HepG2 (cell line): ENCODE measurements around the gene PLEKHG5. TPM values are rescaled to one million over a fixed set of nuclear protein-coding genes. Genes with fewer than 3 reads are reported as not detected.

Experiments
- ATAC-seq: fragments of 200-7000 bp; cut with Tn5 transposase; 3 replicates; pipeline ENCODE4 v1.9.1; 2020; ENCODE audit warnings: mild to moderate bottlenecking, moderate library complexity
- BruUV-seq: library from RNA; stranded (reverse); fragments of 400-500 nt; replicated peaks from 2 replicates; lab custom pipeline; 2021; lab: Mats Ljungman, UMichigan
- CTCF ChIA-PET: fragments of 300-600 bp; formaldehyde crosslinking; extraction: SDS; loops from one replicate; lab custom pipeline; 2021; ENCODE audit warnings: low total read pairs, inconsistent platforms, low intra/inter-chr PET ratio; lab: Yijun Ruan, JAX
- POLR2A ChIA-PET: fragments of 350-600 bp; sonication (Branson Sonifier 250); formaldehyde crosslinking; loops from one replicate; lab custom pipeline; 2020; ENCODE audit warnings: antibody characterized with exemption, inconsistent platforms; lab: Yijun Ruan, JAX
- DNase-seq: peaks from one replicate; pipeline ENCODE4 v3.0.0-alpha.2; 2015; ENCODE audit warnings: low spot score
- FAIRE-seq: peaks from 3 replicates; lab custom pipeline; 2011; peaks lifted over from hg19 to GRCh38; lab: Jason Lieb, UNC
- H2AFZ ChIP-seq: one replicate; pipeline ENCODE4 v1.6.1; 2011; ENCODE audit warnings: low read length, inconsistent platforms
- H3K27ac ChIP-seq: fragments of 300-600 bp; 3 replicates; pipeline ENCODE4 v1.8.0; 2011; ENCODE audit warnings: mixed run types, mild to moderate bottlenecking, mixed read lengths, low read length, inconsistent platforms; ENCODE audit not compliant: insufficient read depth; ENCODE audit errors: extremely low read length
- H3K27me3 ChIP-seq, 2 experiments: fragments of 200-600 bp in 1 of 2; 2 replicates in 1 of 2; 3 replicates in 1 of 2; pipeline versions ENCODE4 v1.6.0 to v1.8.0; 2011; ENCODE audit warnings: low read length in 2 of 2, mild to moderate bottlenecking in 2 of 2, moderate library complexity in 2 of 2, inconsistent platforms in 1 of 2; ENCODE audit not compliant: insufficient read depth in 2 of 2, control insufficient read depth in 1 of 2
- H3K36me3 ChIP-seq, 2 experiments: fragments of 200-600 bp in 1 of 2; replicated peaks in 1 of 2; 2 replicates in 1 of 2; 3 replicates in 1 of 2; pipeline versions ENCODE4 v1.5.1 to v1.8.0; 2011; ENCODE audit warnings: low read length in 2 of 2, inconsistent platforms in 1 of 2; ENCODE audit not compliant: insufficient read depth in 2 of 2, control insufficient read depth in 1 of 2
- H3K4me1 ChIP-seq: 2 replicates; pipeline ENCODE4 v1.5.1; 2012; ENCODE audit warnings: low read length, inconsistent platforms; ENCODE audit not compliant: insufficient read depth
- H3K4me2 ChIP-seq: 2 replicates; pipeline ENCODE4 v1.6.0; 2011; ENCODE audit warnings: low read depth, low read length, inconsistent platforms
- H3K4me3 ChIP-seq, 3 experiments: fragments of 200-600 bp in 1 of 3; sonication (generic), shearing (Covaris generic) in 1 of 3; replicated peaks in 1 of 3; 2 replicates each; pipeline ENCODE4 v1.5.1; 2011 to 2016; ENCODE audit warnings: low read length in 3 of 3, inconsistent platforms in 2 of 3, low read depth in 2 of 3, mild to moderate bottlenecking in 2 of 3, control low read depth in 1 of 3, mixed read lengths in 1 of 3; ENCODE audit not compliant: insufficient read depth in 1 of 3
- H3K79me2 ChIP-seq: one replicate; pipeline ENCODE4 v1.6.1; 2011; ENCODE audit warnings: low read length, inconsistent platforms; ENCODE audit not compliant: insufficient read depth
- H3K9ac ChIP-seq: 2 replicates; pipeline ENCODE4 v1.6.0; 2011; ENCODE audit warnings: mild to moderate bottlenecking, low read depth, low read length, inconsistent platforms; ENCODE audit not compliant: insufficient read depth
- H3K9me3 ChIP-seq: 2 replicates; pipeline ENCODE4 v1.5.1; 2012; ENCODE audit warnings: mild to moderate bottlenecking, low read length
- H4K20me1 ChIP-seq: 2 replicates; pipeline ENCODE4 v1.6.0; 2011; ENCODE audit warnings: inconsistent platforms, mild to moderate bottlenecking, low read length, moderate library complexity; ENCODE audit not compliant: insufficient read depth
- DNMT3B ChIP-seq: conservative IDR thresholded peaks from 2 replicates; pipeline ENCODE4 v1.6.1; 2016; ENCODE audit warnings: missing biosample characterization, control low read depth
- FOXP1 ChIP-seq, 2 experiments: fragments of 450-650 bp in 1 of 2; IDR thresholded peaks; 2 replicates each; pipeline ENCODE4 v1.6.1; 2017 to 2018; ENCODE audit warnings: antibody characterized with exemption in 1 of 2
- KAT8 ChIP-seq: IDR thresholded peaks from 2 replicates; pipeline ENCODE4 v1.6.1; 2016; ENCODE audit warnings: missing genetic modification reagents, missing compliant biosample characterization
- NFKB2 ChIP-seq: sonication (generic); formaldehyde crosslinking; IDR thresholded peaks from 2 replicates; pipeline ENCODE4 v1.4.0; 2020; ENCODE audit warnings: missing genetic modification reagents, borderline replicate concordance
- RFXAP ChIP-seq: sonication (generic); formaldehyde crosslinking; IDR thresholded peaks from 2 replicates; pipeline ENCODE4 v1.4.0; 2020; ENCODE audit warnings: missing genetic modification reagents, borderline replicate concordance
- ZFP90 ChIP-seq: sonication (generic); formaldehyde crosslinking; IDR thresholded peaks from 2 replicates; pipeline ENCODE4 v1.8.0; 2022; ENCODE audit warnings: missing genetic modification reagents, mild to moderate bottlenecking, inconsistent platforms, borderline replicate concordance
- ZKSCAN5 ChIP-seq: sonication (generic); formaldehyde crosslinking; IDR thresholded peaks from 2 replicates; pipeline ENCODE4 v1.5.1; 2020; ENCODE audit warnings: mild to moderate bottlenecking, missing genetic modification reagents
- ZNF354B ChIP-seq: sonication (generic); formaldehyde crosslinking; IDR thresholded peaks from 2 replicates; pipeline ENCODE4 v1.8.0; 2022; ENCODE audit warnings: mild to moderate bottlenecking, missing genetic modification reagents
- ZNF501 ChIP-seq: sonication (generic); formaldehyde crosslinking; IDR thresholded peaks from 2 replicates; pipeline ENCODE4 v1.5.1; 2020; ENCODE audit warnings: mild to moderate bottlenecking, moderate library complexity, missing genetic modification reagents
- WGBS: methylation state at CpG from one replicate; pipeline ENCODE4 v1.1.6; 2017; ENCODE audit warnings: low lambda C conversion rate; 5-methylcytosine and 5-hydroxymethylcytosine counted together
- in situ Hi-C: cut with HindIII; loops from 2 replicates; pipeline ENCODE4 v1.10.0; 2017; ENCODE audit warnings: low pct_unique_long_range_greater_than_20kb; ENCODE audit not compliant: extremely low pct_ligation_motif_present
- intact Hi-C: fragments of 100-400 bp; cut with micrococcal nuclease; formaldehyde crosslinking; loops from one replicate; pipeline ENCODE4 v1.10.0; 2022; ENCODE audit not compliant: unreplicated experiment
- polyA plus RNA-seq, 8 experiments: library from polyadenylated mRNA; depleted of rRNA in 3 of 8; stranded (reverse) in 7 of 8; unstranded in 1 of 8; fragments of >200 nt; fragmentation: Illumina TruSeq in 4 of 8; extraction: Trizol in 4 of 8; gene quantifications; 2 replicates each; pipeline versions ENCODE4 v1.2.1 to v1.2.3, GENCODE V29; 2011 to 2016; ENCODE audit warnings: low read depth in 4 of 8, missing spikeins in 1 of 8, mixed read lengths in 1 of 8; ENCODE audit not compliant: insufficient read depth in 1 of 8
- total RNA-seq, 5 experiments: library from RNA; depleted of rRNA; stranded (reverse); fragments of >200 nt; fragmentation: Illumina TruSeq; extraction: Trizol; gene quantifications; 2 replicates each; pipeline ENCODE4 v1.2.3, GENCODE V29; 2016; ENCODE audit warnings: low read depth in 1 of 5
- TF ChIP-seq, protein P1 (sequence below): sonication (generic); formaldehyde crosslinking; IDR thresholded peaks from 2 replicates; pipeline ENCODE4 v1.8.0; 2023; ENCODE audit warnings: mild to moderate bottlenecking, missing genetic modification reagents
- TF ChIP-seq, protein P2 (sequence below), 2 experiments: sonication (generic) in 1 of 2; formaldehyde crosslinking in 1 of 2; IDR thresholded peaks; 2 replicates each; pipeline versions ENCODE4 v1.4.0 to v1.6.1; 2018 to 2020; ENCODE audit warnings: missing genetic modification reagents in 2 of 2, borderline replicate concordance in 1 of 2, low read depth in 1 of 2, mild to moderate bottlenecking in 1 of 2, missing biosample characterization in 1 of 2
- TF ChIP-seq, protein P3 (sequence below): sonication (generic); formaldehyde crosslinking; IDR thresholded peaks from 2 replicates; pipeline ENCODE4 v1.5.0; 2020; ENCODE audit warnings: mild to moderate bottlenecking, missing genetic modification reagents
- TF ChIP-seq, protein P4 (sequence below): sonication (generic); formaldehyde crosslinking; IDR thresholded peaks from 2 replicates; pipeline ENCODE4 v1.4.0; 2020; ENCODE audit warnings: missing genetic modification reagents
- TF ChIP-seq, protein P5 (sequence below): sonication (generic); formaldehyde crosslinking; IDR thresholded peaks from 2 replicates; pipeline ENCODE4 v1.4.0; 2020; ENCODE audit warnings: mild to moderate bottlenecking, missing genetic modification reagents
- TF ChIP-seq, protein P6 (sequence below): sonication (generic); formaldehyde crosslinking; IDR thresholded peaks from 2 replicates; pipeline ENCODE4 v1.4.0; 2020; ENCODE audit warnings: mild to moderate bottlenecking, missing genetic modification reagents

PLEKHG5 gene
- total and polyA plus RNA-seq, 2 of the 13 experiments (the other 11 are each of a cell fraction or from before 2014, with no cell fraction given): 1.9 to 3.5 TPM

DNA sequence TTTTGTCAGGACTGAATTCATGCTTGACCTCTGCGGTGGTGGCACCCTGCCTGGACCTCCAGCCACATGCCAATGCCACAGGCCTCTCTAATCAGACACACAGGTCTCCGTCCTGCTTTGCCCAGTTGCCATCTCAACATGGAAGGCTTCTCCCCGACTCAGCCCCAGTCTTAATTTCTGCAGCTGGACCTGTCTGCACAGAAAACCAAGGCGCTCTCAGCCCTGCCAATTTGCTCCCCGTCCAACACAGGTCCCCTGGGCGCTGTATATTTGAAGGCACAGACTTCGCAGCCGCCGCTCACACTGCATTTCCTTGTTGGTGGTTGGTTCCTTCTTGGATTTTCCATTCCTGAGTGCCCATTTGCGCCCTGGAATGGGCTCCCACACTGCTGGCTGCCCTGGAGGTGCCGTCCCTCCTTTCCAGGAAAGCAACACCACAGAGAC is 28.0 kb upstream of the PLEKHG5 start:
- Histone ChIP-seq H4K20me1 (no peaks in the 10 kb centered on the region), H3K79me2 (no peaks in the 10 kb centered on the region), H3K9me3 (no peaks in the 10 kb centered on the region), H2AFZ (no peak overlapping the region), H3K36me3 (no peaks in the 10 kb centered on the region), H3K27ac (no peak overlapping the region), H3K9ac (no peak overlapping the region), H3K27me3 (no peaks in the 10 kb centered on the region), H3K4me2 (no peak overlapping the region), H3K4me3 (no peak overlapping the region), H3K4me1 (no peaks in the 10 kb centered on the region)
- intact Hi-C loops: no loop called here
- no peak for FAIRE-seq
- ChIA-PET CTCF (no interaction called here), POLR2A (no interaction called here)
- BruUV-seq: no TSS peak
- in situ Hi-C loops: no loop called here
- peak; percentile 24 for ATAC-seq
- 71% methylated on average over 11 of the region's 11 CpGs for whole genome bisulfite sequencing
- DNase-seq: no peak
- TF ChIP-seq ZNF501 (CRISPR knock-in tag) (no peak), NFKB2 (no peak), ZNF354B (CRISPR knock-in tag) (no peak), ZFP90 (no peak), KAT8 (CRISPR knock-in tag) (no peak), RFXAP (CRISPR knock-in tag) (no peak), ZKSCAN5 (CRISPR knock-in tag) (no peak), FOXP1 (IDR thresholded peaks at IDR 0.05) (no peak), FOXP1 (CRISPR knock-in tag; IDR thresholded peaks at IDR 0.05) (no peak), DNMT3B (CRISPR knock-in tag) (no peak)
- TF ChIP-seq, protein P1, sequence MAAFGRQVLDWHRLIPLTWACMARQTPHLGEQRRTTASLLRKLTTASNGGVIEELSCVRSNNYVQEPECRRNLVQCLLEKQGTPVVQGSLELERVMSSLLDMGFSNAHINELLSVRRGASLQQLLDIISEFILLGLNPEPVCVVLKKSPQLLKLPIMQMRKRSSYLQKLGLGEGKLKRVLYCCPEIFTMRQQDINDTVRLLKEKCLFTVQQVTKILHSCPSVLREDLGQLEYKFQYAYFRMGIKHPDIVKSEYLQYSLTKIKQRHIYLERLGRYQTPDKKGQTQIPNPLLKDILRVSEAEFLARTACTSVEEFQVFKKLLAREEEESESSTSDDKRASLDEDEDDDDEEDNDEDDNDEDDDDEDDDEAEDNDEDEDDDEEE (CRISPR knock-in tag): no peak
- TF ChIP-seq, protein P2, sequence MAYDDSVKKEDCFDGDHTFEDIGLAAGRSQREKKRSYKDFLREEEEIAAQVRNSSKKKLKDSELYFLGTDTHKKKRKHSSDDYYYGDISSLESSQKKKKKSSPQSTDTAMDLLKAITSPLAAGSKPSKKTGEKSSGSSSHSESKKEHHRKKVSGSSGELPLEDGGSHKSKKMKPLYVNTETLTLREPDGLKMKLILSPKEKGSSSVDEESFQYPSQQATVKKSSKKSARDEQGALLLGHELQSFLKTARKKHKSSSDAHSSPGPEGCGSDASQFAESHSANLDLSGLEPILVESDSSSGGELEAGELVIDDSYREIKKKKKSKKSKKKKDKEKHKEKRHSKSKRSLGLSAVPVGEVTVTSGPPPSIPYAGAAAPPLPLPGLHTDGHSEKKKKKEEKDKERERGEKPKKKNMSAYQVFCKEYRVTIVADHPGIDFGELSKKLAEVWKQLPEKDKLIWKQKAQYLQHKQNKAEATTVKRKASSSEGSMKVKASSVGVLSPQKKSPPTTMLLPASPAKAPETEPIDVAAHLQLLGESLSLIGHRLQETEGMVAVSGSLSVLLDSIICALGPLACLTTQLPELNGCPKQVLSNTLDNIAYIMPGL (CRISPR knock-in tag; IDR thresholded peaks at IDR 0.05; ENCODE audit: borderline replicate concordance in 1 of 2, low read depth in 1 of 2): no peak
- TF ChIP-seq, protein P3, sequence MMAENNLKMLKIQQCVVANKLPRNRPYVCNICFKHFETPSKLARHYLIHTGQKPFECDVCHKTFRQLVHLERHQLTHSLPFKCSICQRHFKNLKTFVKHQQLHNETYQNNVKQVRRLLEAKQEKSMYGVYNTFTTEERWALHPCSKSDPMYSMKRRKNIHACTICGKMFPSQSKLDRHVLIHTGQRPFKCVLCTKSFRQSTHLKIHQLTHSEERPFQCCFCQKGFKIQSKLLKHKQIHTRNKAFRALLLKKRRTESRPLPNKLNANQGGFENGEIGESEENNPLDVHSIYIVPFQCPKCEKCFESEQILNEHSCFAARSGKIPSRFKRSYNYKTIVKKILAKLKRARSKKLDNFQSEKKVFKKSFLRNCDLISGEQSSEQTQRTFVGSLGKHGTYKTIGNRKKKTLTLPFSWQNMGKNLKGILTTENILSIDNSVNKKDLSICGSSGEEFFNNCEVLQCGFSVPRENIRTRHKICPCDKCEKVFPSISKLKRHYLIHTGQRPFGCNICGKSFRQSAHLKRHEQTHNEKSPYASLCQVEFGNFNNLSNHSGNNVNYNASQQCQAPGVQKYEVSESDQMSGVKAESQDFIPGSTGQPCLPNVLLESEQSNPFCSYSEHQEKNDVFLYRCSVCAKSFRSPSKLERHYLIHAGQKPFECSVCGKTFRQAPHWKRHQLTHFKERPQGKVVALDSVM (CRISPR knock-in tag): no peak
- TF ChIP-seq, protein P4, sequence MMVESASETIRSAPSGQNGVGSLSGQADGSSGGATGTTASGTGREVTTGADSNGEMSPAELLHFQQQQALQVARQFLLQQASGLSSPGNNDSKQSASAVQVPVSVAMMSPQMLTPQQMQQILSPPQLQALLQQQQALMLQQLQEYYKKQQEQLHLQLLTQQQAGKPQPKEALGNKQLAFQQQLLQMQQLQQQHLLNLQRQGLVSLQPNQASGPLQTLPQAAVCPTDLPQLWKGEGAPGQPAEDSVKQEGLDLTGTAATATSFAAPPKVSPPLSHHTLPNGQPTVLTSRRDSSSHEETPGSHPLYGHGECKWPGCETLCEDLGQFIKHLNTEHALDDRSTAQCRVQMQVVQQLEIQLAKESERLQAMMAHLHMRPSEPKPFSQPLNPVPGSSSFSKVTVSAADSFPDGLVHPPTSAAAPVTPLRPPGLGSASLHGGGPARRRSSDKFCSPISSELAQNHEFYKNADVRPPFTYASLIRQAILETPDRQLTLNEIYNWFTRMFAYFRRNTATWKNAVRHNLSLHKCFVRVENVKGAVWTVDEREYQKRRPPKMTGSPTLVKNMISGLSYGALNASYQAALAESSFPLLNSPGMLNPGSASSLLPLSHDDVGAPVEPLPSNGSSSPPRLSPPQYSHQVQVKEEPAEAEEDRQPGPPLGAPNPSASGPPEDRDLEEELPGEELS (CRISPR knock-in tag): no peak
- TF ChIP-seq, protein P5, sequence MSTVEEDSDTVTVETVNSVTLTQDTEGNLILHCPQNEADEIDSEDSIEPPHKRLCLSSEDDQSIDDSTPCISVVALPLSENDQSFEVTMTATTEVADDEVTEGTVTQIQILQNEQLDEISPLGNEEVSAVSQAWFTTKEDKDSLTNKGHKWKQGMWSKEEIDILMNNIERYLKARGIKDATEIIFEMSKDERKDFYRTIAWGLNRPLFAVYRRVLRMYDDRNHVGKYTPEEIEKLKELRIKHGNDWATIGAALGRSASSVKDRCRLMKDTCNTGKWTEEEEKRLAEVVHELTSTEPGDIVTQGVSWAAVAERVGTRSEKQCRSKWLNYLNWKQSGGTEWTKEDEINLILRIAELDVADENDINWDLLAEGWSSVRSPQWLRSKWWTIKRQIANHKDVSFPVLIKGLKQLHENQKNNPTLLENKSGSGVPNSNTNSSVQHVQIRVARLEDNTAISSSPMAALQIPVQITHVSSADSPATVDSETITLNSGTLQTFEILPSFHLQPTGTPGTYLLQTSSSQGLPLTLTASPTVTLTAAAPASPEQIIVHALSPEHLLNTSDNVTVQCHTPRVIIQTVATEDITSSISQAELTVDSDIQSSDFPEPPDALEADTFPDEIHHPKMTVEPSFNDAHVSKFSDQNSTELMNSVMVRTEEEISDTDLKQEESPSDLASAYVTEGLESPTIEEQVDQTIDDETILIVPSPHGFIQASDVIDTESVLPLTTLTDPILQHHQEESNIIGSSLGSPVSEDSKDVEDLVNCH (CRISPR knock-in tag): no peak
- TF ChIP-seq, protein P6, sequence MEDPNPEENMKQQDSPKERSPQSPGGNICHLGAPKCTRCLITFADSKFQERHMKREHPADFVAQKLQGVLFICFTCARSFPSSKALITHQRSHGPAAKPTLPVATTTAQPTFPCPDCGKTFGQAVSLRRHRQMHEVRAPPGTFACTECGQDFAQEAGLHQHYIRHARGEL (CRISPR knock-in tag): no peak
